T1000 (cell line): Measurements from ENCODE around the gene FBN1.
A peak's percentile ranks its signal among the peaks of the same experiment; 100 is the strongest.

Source experiments
- DNase-seq: peaks from one replicate; lab custom pipeline; 2025; ENCODE audit warnings: mixed read lengths; lab: John Stamatoyannopoulos, UW

Gene FBN1

GRCh38 chr15:48396020-48396419 lies 249.5 kb downstream of the FBN1 start:
- no peak for DNase-seq

GRCh38 chr15:48395521-48396011 lies 249.9 kb downstream of the FBN1 start:
- peak; percentile 26 for DNase-seq

GRCh38 chr15:48394970-48395369 lies 250.5 kb downstream of the FBN1 start:
- no peak for DNase-seq

- DNase-seq: no peak
These were observed 251.6 kb downstream of the FBN1 start for GRCh38 chr15:48393645-48394506.

- DNase-seq: no peak
These were observed 253.2 kb downstream of the FBN1 start for GRCh38 chr15:48392356-48392755.

- DNase-seq: no peak
These were observed 253.6 kb downstream of the FBN1 start for GRCh38 chr15:48391950-48392349.

GRCh38 chr15:48389691-48390143 lies 255.8 kb downstream of the FBN1 start:
- DNase-seq: no peak

- DNase-seq: no peak
These were observed 256.6 kb downstream of the FBN1 start for GRCh38 chr15:48388910-48389309.

- no peak for DNase-seq
These were observed 257.3 kb downstream of the FBN1 start for GRCh38 chr15:48388016-48388851.

- DNase-seq: peak; percentile 38
These were observed 260.3 kb downstream of the FBN1 start for GRCh38 chr15:48385031-48385830.

GRCh38 chr15:48384616-48385015 lies 260.9 kb downstream of the FBN1 start:
- no peak for DNase-seq

GRCh38 chr15:48383031-48383430 lies 262.5 kb downstream of the FBN1 start:
- no peak for DNase-seq

- DNase-seq: no peak
These were observed 263.6 kb downstream of the FBN1 start for GRCh38 chr15:48381861-48382260.

GRCh38 chr15:48380198-48380597 lies 265.3 kb downstream of the FBN1 start:
- DNase-seq: no peak

GRCh38 chr15:48375767-48376166 lies 269.7 kb downstream of the FBN1 start:
- DNase-seq: no peak

- no peak for DNase-seq
These were observed 271.0 kb downstream of the FBN1 start for GRCh38 chr15:48374472-48374871.

- DNase-seq: peak; percentile 54
These were observed 271.6 kb downstream of the FBN1 start for GRCh38 chr15:48373821-48374451.

GRCh38 chr15:48371961-48372360 lies 273.5 kb downstream of the FBN1 start:
- DNase-seq: no peak

GRCh38 chr15:48371550-48371949 lies 274.0 kb downstream of the FBN1 start:
- DNase-seq: no peak

GRCh38 chr15:48370460-48370859 lies 275.0 kb downstream of the FBN1 start:
- peak; percentile 31 for DNase-seq

GRCh38 chr15:48367483-48367882 lies 278.0 kb downstream of the FBN1 start:
- DNase-seq: no peak
